ENCODE results near the gene HRCT1.

Gene HRCT1

DNA sequence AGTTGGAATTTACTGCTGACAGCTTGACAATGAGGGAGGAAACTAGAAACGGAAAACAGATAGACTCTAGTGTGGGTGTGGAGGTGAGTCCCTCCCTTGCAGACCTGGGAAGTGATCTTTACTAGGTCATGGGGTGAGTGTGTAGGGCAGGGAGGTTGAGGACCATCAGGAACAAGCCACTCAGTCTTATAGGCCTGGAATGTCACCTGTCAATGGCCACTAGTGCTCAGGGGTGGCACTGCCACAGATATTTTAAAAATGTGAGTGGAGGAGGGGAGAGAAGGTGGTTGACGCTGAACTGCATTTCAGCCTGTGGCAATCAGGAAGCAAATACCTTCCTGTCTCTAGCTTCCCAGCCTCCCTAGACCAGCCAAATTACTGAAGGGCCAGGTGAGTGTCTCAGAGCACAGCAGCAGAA lies 42.9 kb downstream of the HRCT1 start:
- no peaks in the 10 kb centered on the region for H3K36me3 ChIP-seq (ENCODE audit: insufficient read depth, low read depth, low read length)
- no peak overlapping the region for H3K27ac ChIP-seq (ENCODE audit: low read length)
- H3K4me3 ChIP-seq (ENCODE audit: low read length): no peak overlapping the region
- H3K4me1 ChIP-seq (ENCODE audit: insufficient read depth, low read length): peaks cover 3% of the 10 kb centered on the region; the same call in 1 of the 2 replicates
- H3K9ac ChIP-seq (ENCODE audit: low read depth, low read length): no peak overlapping the region
- H3K9me3 ChIP-seq (ENCODE audit: insufficient read depth, low read depth, low read length): no peaks in the 10 kb centered on the region
- H3K27me3 ChIP-seq (ENCODE audit: insufficient read depth, low read length): peaks cover 34% of the 10 kb centered on the region

DNA sequence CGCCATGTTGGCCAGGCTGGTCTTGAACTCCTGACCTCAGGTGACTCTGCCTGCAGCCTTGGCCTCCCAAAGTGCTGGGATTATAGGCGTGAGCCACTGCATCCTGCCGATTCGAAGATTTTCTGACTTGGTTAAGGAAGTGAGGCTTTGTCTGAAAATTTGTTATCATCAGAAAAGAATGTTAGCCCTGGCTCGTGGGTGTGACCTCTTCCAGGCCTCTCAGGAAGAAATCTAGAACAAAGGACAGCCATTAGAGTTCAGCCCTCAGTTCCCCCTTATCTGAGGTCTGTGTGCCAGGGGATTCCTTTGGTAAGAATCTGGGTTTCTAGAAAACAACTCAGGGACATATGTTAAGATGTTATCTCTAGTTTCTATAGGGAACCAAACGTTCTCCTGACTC lies 45.7 kb downstream of the HRCT1 start:
- Histone ChIP-seq H3K4me1 (ENCODE audit: insufficient read depth, low read length) (peaks cover 3% of the 10 kb centered on the region; the same call in 1 of the 2 replicates), H3K36me3 (ENCODE audit: insufficient read depth, low read depth, low read length) (no peaks in the 10 kb centered on the region), H3K27me3 (ENCODE audit: insufficient read depth, low read length) (peaks cover 19% of the 10 kb centered on the region), H3K9ac (ENCODE audit: low read depth, low read length) (no peak overlapping the region), H3K9me3 (ENCODE audit: insufficient read depth, low read depth, low read length) (no peaks in the 10 kb centered on the region), H3K27ac (ENCODE audit: low read length) (no peak overlapping the region), H3K4me3 (ENCODE audit: low read length) (no peak overlapping the region)

DNA sequence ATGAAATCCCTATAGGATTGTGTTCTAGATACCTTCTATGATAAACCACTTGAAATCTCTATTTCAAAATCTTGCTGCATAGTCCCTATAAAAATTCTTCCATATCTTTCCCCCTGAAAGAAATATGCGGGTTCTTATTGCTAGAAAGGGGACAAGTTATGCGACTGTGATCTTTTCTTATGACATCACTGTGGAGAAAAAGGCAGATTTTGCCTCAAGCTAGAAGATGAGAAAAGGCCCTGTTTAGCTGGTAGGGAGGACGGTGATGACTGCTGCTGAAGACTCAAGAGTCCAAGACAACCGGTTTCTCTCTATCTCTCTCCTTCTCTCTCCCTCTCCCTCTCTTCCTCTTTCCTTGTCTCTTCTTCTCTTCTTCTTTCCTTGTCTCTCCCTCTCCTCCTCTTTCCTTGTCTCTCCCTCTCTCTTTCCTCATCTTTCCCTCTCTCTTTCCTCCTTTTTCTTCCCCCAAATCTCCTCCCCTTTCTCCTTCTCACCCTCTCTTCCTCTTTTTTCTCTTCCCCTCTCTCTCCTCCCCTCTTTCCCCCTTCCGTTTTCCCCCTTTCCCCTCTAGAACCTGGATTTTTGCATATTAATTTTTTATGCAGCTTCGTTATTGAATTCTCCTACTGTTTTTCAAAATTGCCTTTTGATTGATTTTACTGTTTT lies 46.7 kb downstream of the HRCT1 start:
- Histone ChIP-seq H3K9ac (ENCODE audit: low read depth, low read length) (no peak overlapping the region), H3K9me3 (ENCODE audit: insufficient read depth, low read depth, low read length) (no peaks in the 10 kb centered on the region), H3K27ac (ENCODE audit: low read length) (no peak overlapping the region), H3K4me1 (ENCODE audit: insufficient read depth, low read length) (peaks cover 3% of the 10 kb centered on the region; the same call in 1 of the 2 replicates), H3K36me3 (ENCODE audit: insufficient read depth, low read depth, low read length) (no peaks in the 10 kb centered on the region), H3K27me3 (ENCODE audit: insufficient read depth, low read length) (peaks cover 21% of the 10 kb centered on the region), H3K4me3 (ENCODE audit: low read length) (no peak overlapping the region)

DNA sequence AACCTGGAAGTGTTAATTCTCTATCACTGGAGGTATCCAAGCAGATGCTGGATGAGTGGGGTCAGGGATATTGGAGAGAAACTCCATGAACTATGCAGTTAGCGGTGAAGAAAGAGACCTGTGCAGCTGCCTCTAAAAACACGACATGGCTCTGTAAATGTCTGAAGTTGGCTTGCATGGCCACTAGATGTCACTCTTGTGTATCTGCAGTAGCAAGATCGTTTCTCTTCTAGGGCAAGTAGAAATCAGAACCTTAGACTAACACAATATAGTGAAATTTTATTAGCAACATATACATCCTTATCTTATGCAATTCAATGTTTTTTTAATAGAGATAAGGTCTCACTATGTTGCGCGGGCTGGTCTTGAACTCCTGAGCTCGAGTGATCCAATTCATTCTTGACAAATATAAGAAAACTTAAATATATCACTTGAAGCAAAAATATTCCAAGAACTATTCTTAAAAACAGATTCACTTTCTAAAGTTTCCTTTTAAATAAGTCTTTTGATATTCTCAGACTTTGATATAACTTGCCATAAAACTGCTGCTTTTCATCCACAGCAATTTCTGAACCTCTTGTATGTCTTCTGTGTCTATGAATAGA lies 49.0 kb downstream of the HRCT1 start:
- no peak overlapping the region for H3K9ac ChIP-seq (ENCODE audit: low read depth, low read length)
- H3K9me3 ChIP-seq (ENCODE audit: insufficient read depth, low read depth, low read length): no peaks in the 10 kb centered on the region
- no peak overlapping the region for H3K4me3 ChIP-seq (ENCODE audit: low read length)
- H3K27ac ChIP-seq (ENCODE audit: low read length): no peak overlapping the region
- H3K4me1 ChIP-seq (ENCODE audit: insufficient read depth, low read length): no peaks in the 10 kb centered on the region
- no peaks in the 10 kb centered on the region for H3K36me3 ChIP-seq (ENCODE audit: insufficient read depth, low read depth, low read length)
- H3K27me3 ChIP-seq (ENCODE audit: insufficient read depth, low read length): peaks cover 18% of the 10 kb centered on the region

DNA sequence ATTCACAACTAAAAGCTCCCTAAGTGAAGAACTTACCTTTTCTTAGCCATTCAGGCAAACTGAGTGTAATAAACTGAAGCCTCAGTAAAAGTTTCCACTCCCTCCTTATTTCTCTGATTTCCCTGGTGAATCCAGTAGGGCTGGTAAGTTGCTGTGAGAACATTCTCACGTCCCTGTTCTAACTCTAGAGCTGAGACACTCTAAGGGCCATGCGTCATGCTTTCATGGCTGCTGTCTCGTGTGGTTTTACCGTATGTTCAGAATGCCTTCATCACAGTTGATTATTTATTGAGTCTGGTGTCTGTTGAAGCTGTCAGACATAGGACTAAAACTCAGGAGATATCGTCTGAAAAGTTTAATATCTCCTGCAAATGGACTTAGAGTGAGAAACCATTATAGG lies 50.6 kb downstream of the HRCT1 start:
- H3K4me1 ChIP-seq (ENCODE audit: insufficient read depth, low read length): no peaks in the 10 kb centered on the region
- no peaks in the 10 kb centered on the region for H3K36me3 ChIP-seq (ENCODE audit: insufficient read depth, low read depth, low read length)
- H3K9ac ChIP-seq (ENCODE audit: low read depth, low read length): no peak overlapping the region
- H3K9me3 ChIP-seq (ENCODE audit: insufficient read depth, low read depth, low read length): no peaks in the 10 kb centered on the region
- no peak overlapping the region for H3K4me3 ChIP-seq (ENCODE audit: low read length)
- H3K27ac ChIP-seq (ENCODE audit: low read length): no peak overlapping the region
- H3K27me3 ChIP-seq (ENCODE audit: insufficient read depth, low read length): peaks cover 18% of the 10 kb centered on the region

Measured in iPS-20b (cell line).